C1 segment of cervical spinal cord (tissue), 14 donors: ENCODE results near the gene E2F2.

Experiments used
- DNase-seq, 14 donors: peaks; one replicate each; lab custom pipeline; 2025; lab: John Stamatoyannopoulos, UW

E2F2 gene

GRCh38 chr1:23484253-23485001 is 46.6 kb downstream of the E2F2 start:
- DNase-seq, result peak in 13 of 14 donors; percentile 19 to 88 (median 70)

GRCh38 chr1:23483321-23484252 is 47.4 kb downstream of the E2F2 start, which contains the start of gene ASAP3:
TSS of gene ASAP3 (minus strand) at chr1:23484179. CDS start at chr1:23484133, 46 bp downstream.
- peak in 5 of 14 donors; percentile 17 to 64 (median 36) for DNase-seq

GRCh38 chr1:23481904-23482303 is 49.1 kb downstream of the E2F2 start:
- DNase-seq, result no peak

DNA sequence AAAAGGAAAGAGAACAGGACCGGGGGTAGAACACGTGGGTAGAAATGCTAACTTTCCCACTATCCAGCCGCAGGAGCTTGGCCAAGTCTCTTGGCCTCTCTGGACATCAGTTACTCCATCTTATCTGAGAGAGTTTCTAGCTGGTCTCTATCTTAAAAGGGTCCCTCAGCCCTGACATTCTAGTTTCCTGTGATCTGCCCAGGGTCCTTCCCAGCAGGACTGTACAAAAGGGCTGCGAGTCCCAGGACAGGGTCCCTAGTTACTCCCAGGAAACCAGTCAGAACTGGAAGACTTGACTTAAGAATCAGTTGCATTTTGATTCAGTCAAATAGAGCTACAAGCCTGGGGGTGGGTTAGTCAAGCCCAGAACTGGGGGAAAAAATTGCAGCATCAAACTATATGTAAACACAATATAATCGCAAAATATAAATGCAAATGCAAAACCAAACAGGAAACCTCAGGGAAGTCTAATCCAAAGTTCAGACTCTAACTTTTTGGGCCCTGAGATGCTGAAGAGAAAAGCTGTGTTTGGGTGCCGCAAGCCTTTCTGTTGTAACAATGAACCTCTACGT is 49.9 kb downstream of the E2F2 start:
- DNase-seq, result no peak

DNA sequence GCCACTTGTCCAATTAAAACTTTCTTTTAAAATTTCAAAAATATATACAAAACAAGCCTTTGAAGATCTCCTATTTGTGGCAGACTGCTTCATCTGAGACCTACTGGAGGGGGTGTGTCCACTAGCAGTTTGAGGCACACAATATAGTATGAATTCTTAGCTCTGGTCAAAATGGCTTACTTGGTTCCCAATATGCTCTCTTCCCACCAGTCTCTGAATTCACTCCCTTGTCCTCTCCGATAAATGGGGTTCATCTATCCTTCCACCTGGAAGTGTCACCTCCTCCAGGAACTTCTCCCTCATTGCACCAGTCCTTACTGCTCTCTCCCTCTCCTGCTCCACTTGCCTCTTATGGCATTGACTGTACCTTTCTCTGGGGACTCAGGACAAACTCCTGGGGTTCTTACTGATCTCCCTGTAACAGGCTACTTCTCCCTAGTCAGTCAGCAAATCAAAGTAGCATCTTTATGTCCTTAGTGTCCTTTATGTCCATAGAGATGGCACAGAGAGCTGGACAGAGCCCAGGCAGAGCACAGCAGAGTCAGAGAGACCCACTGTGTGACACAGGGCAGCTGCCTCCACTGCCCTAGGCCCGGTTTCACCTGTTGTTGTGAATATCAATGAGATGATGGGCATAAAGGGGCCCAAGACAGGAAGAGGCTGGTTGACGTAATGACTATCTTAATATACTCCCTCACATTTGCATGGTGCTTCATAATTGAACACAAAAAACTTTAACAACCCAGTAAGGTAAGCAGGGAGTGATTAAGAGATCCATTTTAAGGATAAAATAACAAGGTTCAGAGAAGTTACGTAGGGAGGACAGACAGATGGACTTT is 50.6 kb downstream of the E2F2 start:
- no peak for DNase-seq

- DNase-seq, result no peak
These were observed 51.4 kb downstream of the E2F2 start for GRCh38 chr1:23479666-23479941.

GRCh38 chr1:23478896-23479665 is 52.0 kb downstream of the E2F2 start:
- DNase-seq, result peak in 5 of 14 donors; percentile 15 to 68 (median 34)

- no peak for DNase-seq
These were observed 53.5 kb downstream of the E2F2 start for GRCh38 chr1:23477359-23478144.

DNA sequence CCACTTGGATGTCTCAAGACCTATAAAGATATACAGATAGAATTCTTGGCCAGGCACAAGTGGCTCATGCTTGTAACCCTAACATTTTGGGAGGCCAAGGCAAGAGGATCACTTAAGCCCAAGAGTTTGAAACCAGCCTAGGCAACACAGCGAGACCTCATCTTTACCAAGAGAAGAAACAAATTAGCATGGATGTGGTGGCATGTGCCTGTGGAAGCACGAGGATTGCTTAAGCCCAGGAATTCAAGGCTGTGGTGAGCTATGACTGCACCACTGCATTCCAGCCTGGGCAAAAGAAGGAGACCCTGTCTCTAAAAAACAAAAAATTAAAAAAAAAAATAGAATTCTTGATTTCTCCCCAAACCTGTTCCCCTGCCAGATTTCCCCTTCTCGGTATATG is 55.4 kb downstream of the E2F2 start:
- DNase-seq, result no peak

DNA sequence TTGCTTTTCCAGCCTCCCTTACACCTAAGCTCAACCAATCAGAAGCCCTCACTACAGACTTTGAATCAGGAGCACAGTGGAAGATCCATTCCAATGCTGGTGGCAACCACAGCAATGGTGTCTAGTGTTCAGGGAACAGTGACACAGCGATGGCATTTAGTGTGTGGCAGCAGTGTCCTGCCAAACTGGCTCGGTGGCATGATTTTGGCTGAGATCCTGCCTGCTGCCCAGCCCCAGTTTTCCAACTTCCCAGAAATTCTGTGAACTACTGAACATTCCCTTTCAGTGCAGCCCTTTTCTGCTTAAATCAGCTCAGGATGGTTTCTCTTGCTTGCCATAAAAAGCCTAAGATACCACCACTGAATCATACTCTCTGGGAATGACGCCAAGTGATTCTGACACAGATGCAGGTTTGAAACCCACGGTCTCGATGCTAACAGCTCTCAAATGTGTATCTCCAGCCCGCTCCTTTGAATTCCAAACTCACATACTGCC is 55.9 kb downstream of the E2F2 start:
- peak in 6 of 14 donors; percentile 13 to 71 (median 16) for DNase-seq

- DNase-seq, result no peak
These were observed 57.8 kb downstream of the E2F2 start for GRCh38 chr1:23473037-23473800.

GRCh38 chr1:23472351-23473036 is 58.5 kb downstream of the E2F2 start:
- DNase-seq, result no peak

DNA sequence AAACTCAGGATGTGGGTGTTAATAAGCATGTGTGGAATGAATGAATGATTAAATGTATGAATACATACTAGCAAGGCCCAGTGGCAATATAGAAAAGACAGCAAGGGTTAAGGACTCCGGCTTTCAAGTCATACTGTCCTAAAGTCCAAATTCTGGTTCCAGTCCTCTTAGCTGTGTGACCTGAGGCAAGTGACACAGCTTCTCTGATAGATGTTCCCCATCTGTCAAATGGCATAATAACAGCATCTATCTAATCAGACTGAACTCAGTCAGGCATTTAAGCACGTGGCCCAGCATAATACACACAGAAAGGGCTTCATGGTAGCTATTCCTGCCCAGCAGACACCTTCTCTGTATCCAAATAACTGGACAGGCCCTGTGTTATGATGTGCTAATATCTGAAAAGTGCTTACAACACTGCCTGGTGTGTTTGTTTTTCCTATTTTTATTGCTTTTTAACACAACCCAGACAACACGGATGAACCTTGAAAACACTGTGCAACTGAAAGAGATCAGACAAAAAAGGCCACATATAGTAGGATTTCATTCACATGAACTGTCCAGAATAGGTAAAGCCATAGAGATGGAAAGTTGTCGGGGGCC is 59.5 kb downstream of the E2F2 start:
- no peak for DNase-seq

- peak in 3 of 14 donors; percentile 14 to 64 (median 43) for DNase-seq
These were observed 60.6 kb downstream of the E2F2 start for GRCh38 chr1:23470282-23471070.

DNA sequence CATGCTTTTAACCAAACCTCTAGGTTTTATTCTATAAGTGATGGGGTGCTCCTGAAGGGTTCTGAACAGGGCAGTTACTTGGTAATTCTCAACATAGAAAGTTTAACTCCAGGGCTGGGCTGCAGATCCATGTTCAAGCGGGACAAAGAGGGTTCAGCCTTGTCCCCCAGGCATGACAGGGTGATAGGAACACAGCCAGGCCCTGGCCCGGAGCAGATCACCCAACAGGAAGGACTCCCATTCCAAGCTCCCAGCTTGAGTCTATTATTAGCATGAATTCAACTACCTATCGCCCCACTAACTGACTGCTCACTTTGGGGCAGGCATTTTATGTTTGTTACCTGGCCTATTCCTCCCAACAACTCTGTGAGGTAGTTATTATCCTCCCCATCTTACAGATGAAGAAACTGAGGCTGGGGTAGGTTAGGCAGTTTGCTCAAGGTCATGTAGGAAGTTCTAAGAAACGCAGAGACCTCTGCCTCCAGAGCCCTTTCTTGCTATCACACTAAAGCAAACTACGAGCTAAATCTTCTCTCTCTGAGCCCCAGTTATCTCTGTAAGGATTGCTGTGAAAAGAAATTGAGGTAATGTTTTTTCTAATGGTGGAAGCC is 61.6 kb downstream of the E2F2 start:
- DNase-seq, result no peak

DNA sequence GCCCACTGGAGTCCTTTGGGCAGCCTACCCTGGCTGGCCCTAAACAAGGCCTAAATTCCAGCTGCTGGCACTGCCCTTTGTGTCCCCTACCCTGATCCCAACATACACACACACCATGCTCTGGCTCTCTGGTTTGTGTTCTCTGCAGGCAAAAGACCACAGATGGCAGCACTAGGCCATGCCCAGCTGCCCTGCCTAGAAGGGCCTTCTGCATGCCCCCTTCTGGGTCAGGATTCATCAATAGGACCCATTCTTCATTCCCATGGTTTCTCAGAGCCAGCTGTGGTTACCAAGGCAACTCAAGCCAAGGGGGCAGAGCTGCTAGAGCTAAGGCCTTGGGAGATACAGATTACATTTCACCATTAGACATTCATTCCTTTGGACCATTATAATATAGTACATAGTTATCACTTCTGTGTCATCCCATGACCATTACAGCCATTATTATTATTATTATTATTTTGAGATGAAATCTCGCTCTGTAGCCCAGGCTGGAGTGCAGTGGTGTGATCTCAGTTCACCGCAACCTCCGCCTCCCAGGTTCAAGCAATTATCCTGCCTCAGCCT is 64.5 kb downstream of the E2F2 start:
- peak in 8 of 14 donors; percentile 14 to 50 (median 30) for DNase-seq
